ENCODE measurements around the gene FUT2. TPM values are rescaled to one million over a fixed set of nuclear protein-coding genes. Genes with fewer than 3 reads are reported as not detected.

FUT2 gene
- total and polyA plus RNA-seq, 2 donors (not counting 1 experiment from before 2014, with no cell fraction given) = not detected

- Histone ChIP-seq H2AFZ (ENCODE audit: insufficient read depth, low read depth, low read length, poor library complexity, severe bottlenecking) (no peak overlapping the region), H3K4me2 (replicated peaks; ENCODE audit: low read depth, low read length, poor library complexity, severe bottlenecking) (no peak overlapping the region), H3K36me3 (replicated peaks in 1 of 2; ENCODE audit: control extremely low read depth in 1 of 2, control insufficient read depth in 1 of 2, extremely low read depth in 1 of 2, insufficient read depth in 2 of 2, low read length in 1 of 2) (no peaks in the 10 kb centered on the region), H3K27ac (ENCODE audit: low read length in 2 of 2) (no peak overlapping the region), H3K9ac (ENCODE audit: low read length) (no peak overlapping the region), H3K27me3 (replicated peaks in 1 of 4; ENCODE audit: control extremely low read depth in 1 of 4, control insufficient read depth in 3 of 4, insufficient read depth in 4 of 4, low read length in 3 of 4) (peaks cover 0 to 80% (median 32%) of the 10 kb centered on the region in 4 experiments), H3K9me3 (ENCODE audit: control extremely low read depth in 1 of 3, control insufficient read depth in 2 of 3, insufficient read depth in 1 of 3, low read length in 2 of 3) (peaks cover 0 to 37% (median 0%) of the 10 kb centered on the region in 3 donors), H4K20me1 (ENCODE audit: control insufficient read depth, insufficient read depth, low read length, poor library complexity, severe bottlenecking) (no peaks in the 10 kb centered on the region), H3K79me2 (ENCODE audit: control insufficient read depth, insufficient read depth, low read length) (no peaks in the 10 kb centered on the region), H3K4me1 (ENCODE audit: control insufficient read depth in 2 of 2, insufficient read depth in 2 of 2, low read length in 2 of 2) (peaks cover 25 to 29% of the 10 kb centered on the region in 2 donors), H3K4me3 (ENCODE audit: control extremely low read depth in 1 of 5, extremely low read depth in 1 of 5, insufficient read depth in 1 of 5, low read depth in 2 of 5, low read length in 4 of 5) (no peak overlapping the region)
- CTCF ChIA-PET = no interaction called here
- DNase-seq (no peak), ATAC-seq (ENCODE audit: low read depth) (no peak)
- H3K4me1 Mint-ChIP-seq = peaks cover 25% of the 10 kb centered on the region
- H3K9me3 Mint-ChIP-seq (ENCODE audit: insufficient read depth) = no peaks in the 10 kb centered on the region
- TF ChIP-seq EZH2 (IDR thresholded peaks at IDR 0.05; ENCODE audit: borderline replicate concordance, insufficient read depth, low read depth, low read length, poor library complexity, severe bottlenecking) (no peak), CTCF (IDR thresholded peaks at IDR 0.05) (no peak)
- no peak overlapping the region for H3K4me3 Mint-ChIP-seq
- no peak overlapping the region for H3K27ac Mint-ChIP-seq
- POLR2A ChIA-PET = no interaction called here
- peaks cover 48% of the 10 kb centered on the region for H3K27me3 Mint-ChIP-seq
- 80% methylated on average over 3 of the region's 4 CpGs for WGBS (ENCODE audit: insufficient coverage)
- intact Hi-C loops (cut with micrococcal nuclease) = no loop called here
Measured at GRCh38 chr19:48749571-48750198, 53.9 kb downstream of the FUT2 start.

- POLR2A ChIA-PET = no interaction called here
- Mint-ChIP-seq H3K4me1 (peaks cover 25% of the 10 kb centered on the region), H3K27me3 (peaks cover 45% of the 10 kb centered on the region), H3K9me3 (ENCODE audit: insufficient read depth) (no peaks in the 10 kb centered on the region), H3K4me3 (no peak overlapping the region), H3K27ac (no peak overlapping the region)
- H3K4me2 ChIP-seq (replicated peaks; ENCODE audit: low read depth, low read length, poor library complexity, severe bottlenecking) = no peak overlapping the region
- TF ChIP-seq CTCF (IDR thresholded peaks at IDR 0.05) = no peak
- intact Hi-C loops (cut with micrococcal nuclease) = no loop called here
- H3K79me2 ChIP-seq (ENCODE audit: control insufficient read depth, insufficient read depth, low read length) = no peaks in the 10 kb centered on the region
- 96% methylated on average over 31 of the region's 31 CpGs for WGBS (ENCODE audit: insufficient coverage)
- H3K4me1 ChIP-seq (ENCODE audit: control insufficient read depth in 2 of 2, insufficient read depth in 2 of 2, low read length in 2 of 2) = peaks cover 25 to 29% of the 10 kb centered on the region in 2 donors
- ATAC-seq (ENCODE audit: low read depth) (no peak), DNase-seq (no peak)
- CTCF ChIA-PET = no interaction called here
- H3K36me3 ChIP-seq (replicated peaks in 1 of 2; ENCODE audit: control extremely low read depth in 1 of 2, control insufficient read depth in 1 of 2, extremely low read depth in 1 of 2, insufficient read depth in 2 of 2, low read length in 1 of 2) = no peaks in the 10 kb centered on the region
- no peaks in the 10 kb centered on the region for H4K20me1 ChIP-seq (ENCODE audit: control insufficient read depth, insufficient read depth, low read length, poor library complexity, severe bottlenecking)
- H3K27me3 ChIP-seq (replicated peaks in 1 of 4; ENCODE audit: control extremely low read depth in 1 of 4, control insufficient read depth in 3 of 4, insufficient read depth in 4 of 4, low read length in 3 of 4) = peaks cover 0 to 82% (median 31%) of the 10 kb centered on the region in 4 experiments
- no peak overlapping the region for H2AFZ ChIP-seq (ENCODE audit: insufficient read depth, low read depth, low read length, poor library complexity, severe bottlenecking)
- peaks cover 0 to 32% (median 0%) of the 10 kb centered on the region in 3 donors for H3K9me3 ChIP-seq (ENCODE audit: control extremely low read depth in 1 of 3, control insufficient read depth in 2 of 3, insufficient read depth in 1 of 3, low read length in 2 of 3)
- no peak overlapping the region for H3K9ac ChIP-seq (ENCODE audit: low read length)
- H3K27ac ChIP-seq (ENCODE audit: low read length in 2 of 2) = no peak overlapping the region
- no peak overlapping the region for H3K4me3 ChIP-seq (ENCODE audit: control extremely low read depth in 1 of 5, extremely low read depth in 1 of 5, insufficient read depth in 1 of 5, low read depth in 2 of 5, low read length in 4 of 5)
Measured at GRCh38 chr19:48750351-48750750, 54.6 kb downstream of the FUT2 start.
